ENCODE measurements around the gene HIVEP3.

Gene HIVEP3

GRCh38 chr1:41892301-41892781 is 26.4 kb downstream of the HIVEP3 start:
- no peak overlapping the region for H2BK15ac ChIP-seq (ENCODE audit: low read length)
- H3K9me3 ChIP-seq (replicated peaks in 1 of 2; ENCODE audit: control insufficient read depth in 2 of 2, insufficient read depth in 1 of 2, low read depth in 1 of 2, low read length in 2 of 2), result peaks cover 0 to 4% of the 10 kb centered on the region in 2 donors
- H3K79me1 ChIP-seq (ENCODE audit: low read depth, low read length), result no peaks in the 10 kb centered on the region
- DNase-seq (ENCODE audit: low spot score), result no peak
- no peak overlapping the region for H3K18ac ChIP-seq (ENCODE audit: low read length)
- no peak overlapping the region for H3K9ac ChIP-seq (ENCODE audit: low read depth, low read length, poor library complexity)
- H2AK5ac ChIP-seq (ENCODE audit: low read depth, low read length), result no peak overlapping the region
- no peak overlapping the region for H2BK5ac ChIP-seq (ENCODE audit: low read length)
- peaks cover 3 to 8% of the 10 kb centered on the region in 2 donors for H3K4me1 ChIP-seq (ENCODE audit: control insufficient read depth in 2 of 2, insufficient read depth in 1 of 2, low read depth in 1 of 2, low read length in 2 of 2)
- H2BK12ac ChIP-seq (ENCODE audit: low read length), result no peak overlapping the region
- no peak overlapping the region for H2AFZ ChIP-seq (ENCODE audit: low read length)
- no peak overlapping the region for H3K4me2 ChIP-seq (ENCODE audit: insufficient read depth, low read length, poor library complexity, severe bottlenecking)
- H3K23ac ChIP-seq (ENCODE audit: low read depth, low read length, poor library complexity), result no peak overlapping the region
- no peak overlapping the region for H4K8ac ChIP-seq (ENCODE audit: low read depth, low read length)
- no peak overlapping the region for H3K14ac ChIP-seq (ENCODE audit: low read length)
- H4K91ac ChIP-seq (ENCODE audit: low read depth, low read length, poor library complexity), result no peak overlapping the region
- no peaks in the 10 kb centered on the region for H3K36me3 ChIP-seq (replicated peaks in 1 of 2; ENCODE audit: control insufficient read depth in 2 of 2, insufficient read depth in 2 of 2, low read length in 2 of 2)
- H3K27ac ChIP-seq (replicated peaks; ENCODE audit: low read length), result no peak overlapping the region
- WGBS, 2 donors (ENCODE audit: extremely low coverage in 2 of 2, insufficient read length in 2 of 2, insufficient replicate concordance in 1 of 2), result no CpG with 5 or more reads among the region's 5 CpGs
- H3K27me3 ChIP-seq (ENCODE audit: control insufficient read depth in 3 of 3, insufficient read depth in 3 of 3, low read depth in 1 of 3, low read length in 3 of 3), result no peaks in the 10 kb centered on the region
- H2BK120ac ChIP-seq (ENCODE audit: low read depth, low read length), result no peak overlapping the region
- H3K4ac ChIP-seq (ENCODE audit: low read length), result no peak overlapping the region
- no peak overlapping the region for H3K4me3 ChIP-seq (ENCODE audit: low read length in 2 of 2)

- DNase-seq (ENCODE audit: low spot score), result no peak
- no peak overlapping the region for H3K4me3 ChIP-seq (ENCODE audit: low read length in 2 of 2)
Observed at GRCh38 chr1:41891199-41891896, 27.4 kb downstream of the HIVEP3 start.

GRCh38 chr1:41890825-41891198 is 27.9 kb downstream of the HIVEP3 start:
- H2BK5ac ChIP-seq (ENCODE audit: low read length), result no peak overlapping the region
- no peaks in the 10 kb centered on the region for H3K27me3 ChIP-seq (ENCODE audit: control insufficient read depth in 3 of 3, insufficient read depth in 3 of 3, low read depth in 1 of 3, low read length in 3 of 3)
- H2BK15ac ChIP-seq (ENCODE audit: low read length), result no peak overlapping the region
- WGBS, 2 donors (ENCODE audit: extremely low coverage in 2 of 2, insufficient read length in 2 of 2, insufficient replicate concordance in 1 of 2), result no CpG with 5 or more reads among the region's 6 CpGs
- no peak overlapping the region for H2AK5ac ChIP-seq (ENCODE audit: low read depth, low read length)
- H3K9ac ChIP-seq (ENCODE audit: low read depth, low read length, poor library complexity), result no peak overlapping the region
- H3K14ac ChIP-seq (ENCODE audit: low read length), result no peak overlapping the region
- no peak overlapping the region for H4K8ac ChIP-seq (ENCODE audit: low read depth, low read length)
- H3K18ac ChIP-seq (ENCODE audit: low read length), result no peak overlapping the region
- H3K36me3 ChIP-seq (replicated peaks in 1 of 2; ENCODE audit: control insufficient read depth in 2 of 2, insufficient read depth in 2 of 2, low read length in 2 of 2), result no peaks in the 10 kb centered on the region
- peak overlapping the region; percentile 67 for H2AFZ ChIP-seq (ENCODE audit: low read length)
- no peak overlapping the region for H2BK120ac ChIP-seq (ENCODE audit: low read depth, low read length)
- no peak overlapping the region for H3K23ac ChIP-seq (ENCODE audit: low read depth, low read length, poor library complexity)
- H3K79me1 ChIP-seq (ENCODE audit: low read depth, low read length), result no peaks in the 10 kb centered on the region
- H3K9me3 ChIP-seq (replicated peaks in 1 of 2; ENCODE audit: control insufficient read depth in 2 of 2, insufficient read depth in 1 of 2, low read depth in 1 of 2, low read length in 2 of 2), result peaks cover 0 to 4% of the 10 kb centered on the region in 2 donors
- DNase-seq (ENCODE audit: low spot score), result no peak
- H4K91ac ChIP-seq (ENCODE audit: low read depth, low read length, poor library complexity), result no peak overlapping the region
- no peak overlapping the region for H3K4me3 ChIP-seq (ENCODE audit: low read length in 2 of 2)
- no peak overlapping the region for H3K4ac ChIP-seq (ENCODE audit: low read length)
- no peak overlapping the region for H3K4me2 ChIP-seq (ENCODE audit: insufficient read depth, low read length, poor library complexity, severe bottlenecking)
- no peak overlapping the region for H2BK12ac ChIP-seq (ENCODE audit: low read length)
- H3K4me1 ChIP-seq (ENCODE audit: control insufficient read depth in 2 of 2, insufficient read depth in 1 of 2, low read depth in 1 of 2, low read length in 2 of 2), result peaks cover 3 to 8% of the 10 kb centered on the region in 2 donors
- H3K27ac ChIP-seq (replicated peaks; ENCODE audit: low read length), result no peak overlapping the region

More at GRCh38 chr1:41891199-41891896, 27.4 kb downstream of the HIVEP3 start:
- Histone ChIP-seq H3K4me1 (ENCODE audit: control insufficient read depth in 2 of 2, insufficient read depth in 1 of 2, low read depth in 1 of 2, low read length in 2 of 2) (peaks cover 3 to 8% of the 10 kb centered on the region in 2 donors), H2BK12ac (ENCODE audit: low read length) (no peak overlapping the region), H3K23ac (ENCODE audit: low read depth, low read length, poor library complexity) (no peak overlapping the region), H4K91ac (ENCODE audit: low read depth, low read length, poor library complexity) (no peak overlapping the region), H2BK5ac (ENCODE audit: low read length) (no peak overlapping the region), H3K79me1 (ENCODE audit: low read depth, low read length) (no peaks in the 10 kb centered on the region), H3K4ac (ENCODE audit: low read length) (no peak overlapping the region), H3K27me3 (ENCODE audit: control insufficient read depth in 3 of 3, insufficient read depth in 3 of 3, low read depth in 1 of 3, low read length in 3 of 3) (no peaks in the 10 kb centered on the region), H2AK5ac (ENCODE audit: low read depth, low read length) (no peak overlapping the region), H3K27ac (replicated peaks; ENCODE audit: low read length) (no peak overlapping the region), H3K4me2 (ENCODE audit: insufficient read depth, low read length, poor library complexity, severe bottlenecking) (no peak overlapping the region), H3K9me3 (replicated peaks in 1 of 2; ENCODE audit: control insufficient read depth in 2 of 2, insufficient read depth in 1 of 2, low read depth in 1 of 2, low read length in 2 of 2) (peaks cover 0 to 4% of the 10 kb centered on the region in 2 donors), H3K36me3 (replicated peaks in 1 of 2; ENCODE audit: control insufficient read depth in 2 of 2, insufficient read depth in 2 of 2, low read length in 2 of 2) (no peaks in the 10 kb centered on the region), H2BK120ac (ENCODE audit: low read depth, low read length) (no peak overlapping the region), H3K9ac (ENCODE audit: low read depth, low read length, poor library complexity) (no peak overlapping the region), H2BK15ac (ENCODE audit: low read length) (no peak overlapping the region), H3K18ac (ENCODE audit: low read length) (no peak overlapping the region), H4K8ac (ENCODE audit: low read depth, low read length) (no peak overlapping the region), H2AFZ (ENCODE audit: low read length) (peak overlapping the region; percentile 82), H3K14ac (ENCODE audit: low read length) (no peak overlapping the region)
- WGBS, 2 donors (ENCODE audit: extremely low coverage in 2 of 2, insufficient read length in 2 of 2, insufficient replicate concordance in 1 of 2), result no CpG with 5 or more reads among the region's 9 CpGs

DNA sequence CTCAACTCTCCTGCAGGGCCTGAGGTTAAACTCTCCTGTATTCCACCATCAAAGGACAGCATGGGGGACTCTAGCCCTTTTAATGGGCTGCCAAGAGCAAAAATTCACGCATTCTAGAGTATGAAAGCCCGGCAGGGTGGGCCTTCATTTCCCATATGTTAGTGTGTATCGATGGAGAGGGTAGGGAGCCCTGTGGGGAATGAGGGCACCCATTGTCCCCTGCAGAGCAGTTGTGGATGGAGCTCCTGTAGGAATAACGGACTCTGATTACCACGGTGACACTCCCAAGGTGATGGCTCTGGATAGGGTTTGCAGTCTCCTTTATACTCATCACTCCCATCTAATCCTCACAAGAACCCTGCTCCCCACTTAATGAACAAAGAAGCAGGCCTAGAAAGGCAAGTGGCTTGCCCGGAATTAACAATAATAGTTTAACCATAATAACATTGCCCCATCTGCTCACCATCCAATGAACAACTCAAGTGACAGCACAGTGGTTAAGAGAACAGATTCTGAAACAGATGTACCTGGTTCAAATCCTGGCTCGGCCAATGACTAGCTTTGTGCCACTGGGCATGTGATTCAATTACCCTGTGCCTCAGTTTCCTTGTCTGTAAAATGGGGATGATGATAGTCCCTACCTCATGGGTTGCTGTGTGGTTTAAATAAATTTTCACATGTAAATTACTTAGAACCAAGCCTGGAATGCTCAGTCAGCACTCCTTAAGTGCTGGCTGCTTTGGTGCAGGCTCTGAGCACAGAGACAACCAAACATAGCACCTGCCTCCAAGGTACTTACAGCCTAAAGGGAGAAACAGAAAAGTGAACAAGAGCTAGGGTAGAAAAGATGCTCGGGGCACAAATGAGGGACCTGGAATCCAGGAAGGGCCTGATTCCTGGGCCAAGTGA is 29.0 kb downstream of the HIVEP3 start:
- Histone ChIP-seq H3K79me1 (ENCODE audit: low read depth, low read length) (no peaks in the 10 kb centered on the region), H3K27me3 (ENCODE audit: control insufficient read depth in 3 of 3, insufficient read depth in 3 of 3, low read depth in 1 of 3, low read length in 3 of 3) (no peaks in the 10 kb centered on the region), H2BK5ac (ENCODE audit: low read length) (no peak overlapping the region), H3K18ac (ENCODE audit: low read length) (no peak overlapping the region), H4K8ac (ENCODE audit: low read depth, low read length) (no peak overlapping the region), H2AFZ (ENCODE audit: low read length) (no peak overlapping the region), H3K4me2 (ENCODE audit: insufficient read depth, low read length, poor library complexity, severe bottlenecking) (no peak overlapping the region), H3K27ac (replicated peaks; ENCODE audit: low read length) (no peak overlapping the region), H3K4me1 (ENCODE audit: control insufficient read depth in 2 of 2, insufficient read depth in 1 of 2, low read depth in 1 of 2, low read length in 2 of 2) (peaks cover 3 to 8% of the 10 kb centered on the region in 2 donors), H2BK15ac (ENCODE audit: low read length) (no peak overlapping the region), H4K91ac (ENCODE audit: low read depth, low read length, poor library complexity) (no peak overlapping the region), H2BK12ac (ENCODE audit: low read length) (no peak overlapping the region), H3K36me3 (replicated peaks in 1 of 2; ENCODE audit: control insufficient read depth in 2 of 2, insufficient read depth in 2 of 2, low read length in 2 of 2) (no peaks in the 10 kb centered on the region), H2BK120ac (ENCODE audit: low read depth, low read length) (no peak overlapping the region), H3K14ac (ENCODE audit: low read length) (no peak overlapping the region), H3K9ac (ENCODE audit: low read depth, low read length, poor library complexity) (no peak overlapping the region), H3K4ac (ENCODE audit: low read length) (no peak overlapping the region), H3K23ac (ENCODE audit: low read depth, low read length, poor library complexity) (no peak overlapping the region), H3K9me3 (replicated peaks in 1 of 2; ENCODE audit: control insufficient read depth in 2 of 2, insufficient read depth in 1 of 2, low read depth in 1 of 2, low read length in 2 of 2) (peaks cover 0 to 4% of the 10 kb centered on the region in 2 donors), H3K4me3 (ENCODE audit: low read length in 2 of 2) (no peak overlapping the region), H2AK5ac (ENCODE audit: low read depth, low read length) (no peak overlapping the region)
- no peak for DNase-seq (ENCODE audit: low spot score)
- WGBS, 2 donors (ENCODE audit: extremely low coverage in 2 of 2, insufficient read length in 2 of 2, insufficient replicate concordance in 1 of 2), result no CpG with 5 or more reads among the region's 8 CpGs
